Vagina (tissue), 2 donors: ENCODE results near the gene ANXA6.

Source experiments
- POLR2A ChIP-seq, 2 donors: fragments of 450-650 bp; IDR thresholded peaks; one replicate each; pipeline ENCODE4 v1.6.1; 2017; ENCODE audit warnings: antibody characterized with exemption in 2 of 2, mild to moderate bottlenecking in 2 of 2, moderate library complexity in 2 of 2
- POLR2AphosphoS5 ChIP-seq, 2 donors: sonication (generic); formaldehyde crosslinking; IDR thresholded peaks; one replicate each; pipeline ENCODE4 v1.9.0; 2017; ENCODE audit warnings: antibody characterized with exemption in 2 of 2, mild to moderate bottlenecking in 2 of 2, low read depth in 1 of 2; ENCODE audit not compliant: insufficient read depth in 1 of 2
- TF ChIP-seq, protein P1 (sequence below), 3 experiments: fragments of 450-650 bp in 2 of 3; fragments of 200-600 bp in 1 of 3; sonication (generic) in 1 of 3; IDR thresholded peaks; one replicate each; pipeline ENCODE4 v1.5.1; 2017 to 2019; ENCODE audit warnings: antibody characterized with exemption in 3 of 3, mild to moderate bottlenecking in 2 of 3, moderate library complexity in 2 of 3

DNA sequence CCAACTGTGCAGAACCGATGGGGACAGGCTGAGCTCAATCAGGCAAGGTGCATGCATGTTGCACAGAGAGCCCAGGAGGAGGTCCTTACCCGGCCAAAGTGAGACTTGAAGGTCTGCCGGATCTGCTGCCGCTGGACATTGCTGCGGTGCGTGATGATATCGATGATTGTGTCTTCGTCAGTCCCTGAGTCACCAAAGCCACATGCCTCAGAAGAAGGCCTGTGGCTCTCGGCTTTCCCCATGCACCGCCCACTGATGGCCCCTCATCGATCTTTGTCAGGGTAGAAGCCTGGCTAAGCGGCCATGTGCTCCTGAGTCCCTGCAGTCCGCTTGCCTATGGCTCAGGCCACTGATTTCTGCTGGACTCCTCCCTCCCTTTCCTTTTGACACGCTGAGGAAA lies 34.8 kb downstream of the ANXA6 start:
- TF ChIP-seq, protein P1, sequence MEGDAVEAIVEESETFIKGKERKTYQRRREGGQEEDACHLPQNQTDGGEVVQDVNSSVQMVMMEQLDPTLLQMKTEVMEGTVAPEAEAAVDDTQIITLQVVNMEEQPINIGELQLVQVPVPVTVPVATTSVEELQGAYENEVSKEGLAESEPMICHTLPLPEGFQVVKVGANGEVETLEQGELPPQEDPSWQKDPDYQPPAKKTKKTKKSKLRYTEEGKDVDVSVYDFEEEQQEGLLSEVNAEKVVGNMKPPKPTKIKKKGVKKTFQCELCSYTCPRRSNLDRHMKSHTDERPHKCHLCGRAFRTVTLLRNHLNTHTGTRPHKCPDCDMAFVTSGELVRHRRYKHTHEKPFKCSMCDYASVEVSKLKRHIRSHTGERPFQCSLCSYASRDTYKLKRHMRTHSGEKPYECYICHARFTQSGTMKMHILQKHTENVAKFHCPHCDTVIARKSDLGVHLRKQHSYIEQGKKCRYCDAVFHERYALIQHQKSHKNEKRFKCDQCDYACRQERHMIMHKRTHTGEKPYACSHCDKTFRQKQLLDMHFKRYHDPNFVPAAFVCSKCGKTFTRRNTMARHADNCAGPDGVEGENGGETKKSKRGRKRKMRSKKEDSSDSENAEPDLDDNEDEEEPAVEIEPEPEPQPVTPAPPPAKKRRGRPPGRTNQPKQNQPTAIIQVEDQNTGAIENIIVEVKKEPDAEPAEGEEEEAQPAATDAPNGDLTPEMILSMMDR (IDR thresholded peaks at IDR 0.05), result no peak
- no peak for TF ChIP-seq POLR2A (IDR thresholded peaks at IDR 0.05)
- TF ChIP-seq POLR2AphosphoS5 (IDR thresholded peaks at IDR 0.05; ENCODE audit: insufficient read depth in 1 of 2, low read depth in 1 of 2), result no peak
